Type B pancreatic cell (in vitro differentiated cells): ENCODE data around the gene MRPL21. TPM values are rescaled to one million over a fixed set of nuclear protein-coding genes. Genes with fewer than 3 reads are reported as not detected.
A peak's percentile ranks its signal among the peaks of the same experiment; 100 is the strongest.

Experiments used
- DNase-seq: peaks from one replicate; pipeline ENCODE4 v3.0.0; 2021; ENCODE audit warnings: mixed read lengths; ENCODE audit not compliant: unreplicated experiment; ENCODE audit errors: extremely low spot score
- H3K27ac Mint-ChIP-seq: 2 replicates; pipeline ENCODE4 v1.8.0; 2021; ENCODE audit warnings: mild to moderate bottlenecking, mixed read lengths
- H3K27me3 Mint-ChIP-seq: 2 replicates; pipeline ENCODE4 v1.8.0; 2021; ENCODE audit warnings: mixed read lengths
- H3K36me3 Mint-ChIP-seq: 2 replicates; pipeline ENCODE4 v1.8.0; 2021; ENCODE audit warnings: mixed read lengths
- H3K4me1 Mint-ChIP-seq: one replicate; pipeline ENCODE4 v1.8.0; 2021; ENCODE audit warnings: mixed read lengths; ENCODE audit not compliant: unreplicated experiment
- H3K4me3 Mint-ChIP-seq: 2 replicates; pipeline ENCODE4 v1.8.0; 2021; ENCODE audit warnings: mild to moderate bottlenecking, mixed read lengths
- H3K9me3 Mint-ChIP-seq: 2 replicates; pipeline ENCODE4 v1.8.0; 2021; ENCODE audit warnings: mixed read lengths
- total RNA-seq: library from RNA; stranded (reverse); gene quantifications from 2 replicates; pipeline ENCODE4 v1.2.1, GENCODE V29; 2021; ENCODE audit warnings: low replicate concordance
- TF ChIP-seq, protein P1 (sequence below): fragments of 200-600 bp; sonication (generic); conservative IDR thresholded peaks from 2 replicates; pipeline ENCODE4 v1.5.0; 2021; ENCODE audit warnings: antibody characterized with exemption, mild to moderate bottlenecking

The MRPL21 gene
- total RNA-seq, 1 donor from 2014 or later = 60.2 TPM

DNA sequence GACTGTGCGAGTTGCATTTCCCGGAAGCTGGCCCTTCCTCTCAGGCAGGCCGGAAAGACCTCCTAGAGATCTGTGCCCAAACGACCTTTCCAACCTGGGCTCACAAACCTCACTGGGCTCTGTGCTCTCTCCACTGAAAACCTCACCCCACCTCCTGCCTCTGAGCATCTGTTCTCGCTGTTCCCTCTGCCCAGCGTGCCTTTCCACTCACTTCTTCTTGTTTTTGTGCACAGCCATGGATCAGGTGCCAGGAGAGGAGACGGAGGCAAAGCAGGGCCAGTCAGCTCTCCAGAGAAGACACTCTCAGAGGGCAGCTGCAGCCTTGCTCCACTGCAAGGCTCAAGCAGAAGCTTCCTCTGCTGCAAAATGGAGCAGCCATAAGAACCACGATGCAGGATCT, 51.0 kb downstream of the MRPL21 start:
- no peaks in the 10 kb centered on the region for H3K36me3 Mint-ChIP-seq
- H3K4me1 Mint-ChIP-seq = peaks cover 8% of the 10 kb centered on the region
- H3K27me3 Mint-ChIP-seq = peaks cover 49% of the 10 kb centered on the region

DNA sequence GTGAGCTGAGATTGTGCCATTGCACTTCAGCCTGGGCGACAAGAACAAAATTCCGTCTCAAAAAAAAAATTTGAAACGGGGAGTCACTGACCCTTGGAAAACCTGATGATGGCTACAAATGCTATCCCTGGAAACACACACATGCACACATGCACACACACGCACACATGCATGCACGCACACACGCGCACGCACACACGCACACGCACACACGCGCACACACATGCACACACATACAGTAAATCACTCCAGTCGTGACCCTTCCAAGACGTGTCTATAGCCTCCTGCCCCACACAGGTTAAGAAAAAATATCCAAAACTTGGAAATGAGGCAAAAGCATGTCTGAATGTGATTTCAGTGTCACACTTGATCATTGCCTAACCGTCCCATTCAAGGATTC, 55.2 kb downstream of the MRPL21 start:
- Mint-ChIP-seq H3K9me3 (no peaks in the 10 kb centered on the region), H3K27ac (no peak overlapping the region), H3K36me3 (no peaks in the 10 kb centered on the region), H3K27me3 (peaks cover 67% of the 10 kb centered on the region), H3K4me1 (peaks cover 4% of the 10 kb centered on the region), H3K4me3 (no peak overlapping the region)
- TF ChIP-seq, protein P1, sequence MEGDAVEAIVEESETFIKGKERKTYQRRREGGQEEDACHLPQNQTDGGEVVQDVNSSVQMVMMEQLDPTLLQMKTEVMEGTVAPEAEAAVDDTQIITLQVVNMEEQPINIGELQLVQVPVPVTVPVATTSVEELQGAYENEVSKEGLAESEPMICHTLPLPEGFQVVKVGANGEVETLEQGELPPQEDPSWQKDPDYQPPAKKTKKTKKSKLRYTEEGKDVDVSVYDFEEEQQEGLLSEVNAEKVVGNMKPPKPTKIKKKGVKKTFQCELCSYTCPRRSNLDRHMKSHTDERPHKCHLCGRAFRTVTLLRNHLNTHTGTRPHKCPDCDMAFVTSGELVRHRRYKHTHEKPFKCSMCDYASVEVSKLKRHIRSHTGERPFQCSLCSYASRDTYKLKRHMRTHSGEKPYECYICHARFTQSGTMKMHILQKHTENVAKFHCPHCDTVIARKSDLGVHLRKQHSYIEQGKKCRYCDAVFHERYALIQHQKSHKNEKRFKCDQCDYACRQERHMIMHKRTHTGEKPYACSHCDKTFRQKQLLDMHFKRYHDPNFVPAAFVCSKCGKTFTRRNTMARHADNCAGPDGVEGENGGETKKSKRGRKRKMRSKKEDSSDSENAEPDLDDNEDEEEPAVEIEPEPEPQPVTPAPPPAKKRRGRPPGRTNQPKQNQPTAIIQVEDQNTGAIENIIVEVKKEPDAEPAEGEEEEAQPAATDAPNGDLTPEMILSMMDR = no peak
- no peak for DNase-seq

More for the DNA sequence above, 51.0 kb downstream of the MRPL21 start:
- no peak for DNase-seq
- Mint-ChIP-seq H3K27ac (no peak overlapping the region), H3K4me3 (no peak overlapping the region), H3K9me3 (no peaks in the 10 kb centered on the region)
- TF ChIP-seq, protein P1 = no peak

DNA sequence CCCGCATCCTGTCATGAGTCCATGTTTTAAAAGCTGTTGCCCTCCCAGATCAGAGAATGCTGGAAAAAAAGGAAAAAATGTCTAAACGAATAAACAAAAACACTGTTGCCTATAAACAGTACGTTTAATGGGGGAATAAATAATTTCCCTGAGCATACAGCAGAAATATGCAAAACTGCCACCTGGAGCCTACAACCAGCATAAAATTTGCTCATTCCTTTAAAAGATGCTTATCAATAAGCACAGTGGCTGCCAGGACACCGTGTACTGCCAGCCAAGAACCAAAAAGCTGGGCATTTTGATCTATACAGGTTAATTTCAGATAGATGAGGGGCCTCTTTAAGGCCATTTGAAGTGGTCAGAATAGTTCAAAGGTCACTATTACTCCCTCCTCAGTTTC, 56.2 kb downstream of the MRPL21 start:
- H3K4me1 Mint-ChIP-seq = peaks cover 9% of the 10 kb centered on the region
- H3K36me3 Mint-ChIP-seq = no peaks in the 10 kb centered on the region
- H3K9me3 Mint-ChIP-seq = no peaks in the 10 kb centered on the region
- DNase-seq = no peak
- TF ChIP-seq, protein P1 = no peak
- peaks cover 67% of the 10 kb centered on the region for H3K27me3 Mint-ChIP-seq
- H3K4me3 Mint-ChIP-seq = no peak overlapping the region
- H3K27ac Mint-ChIP-seq = no peak overlapping the region

DNA sequence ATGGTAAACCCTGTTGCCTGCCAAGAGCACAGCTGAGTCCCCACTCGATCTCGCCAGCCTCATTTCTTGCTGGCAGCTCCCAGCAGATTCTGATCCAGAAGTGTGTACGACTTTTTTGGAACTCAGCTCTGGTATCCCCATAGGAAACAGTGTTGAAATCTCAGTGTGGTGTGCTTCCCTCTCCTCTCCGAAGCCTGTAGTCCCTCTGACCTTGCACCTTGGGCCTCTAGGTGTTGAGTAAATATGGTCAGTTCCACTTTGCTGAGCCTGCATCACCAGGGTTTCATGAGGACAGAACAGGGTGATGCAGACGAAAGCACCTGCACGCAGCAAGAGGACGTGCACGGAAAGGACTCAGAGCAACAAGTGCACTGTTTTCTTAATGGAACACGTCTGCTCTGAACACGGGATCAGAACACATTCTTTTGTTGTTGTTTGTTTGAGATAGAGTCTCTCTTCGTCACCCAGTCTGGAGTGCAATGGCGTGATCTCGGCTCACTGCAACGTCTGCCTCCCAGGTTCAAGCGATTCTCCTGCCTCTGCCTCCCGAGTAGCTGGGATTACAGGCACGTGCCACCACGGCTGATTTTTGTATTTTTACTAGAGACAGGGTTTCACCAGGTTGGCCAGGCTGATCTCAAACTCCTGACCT, 58.2 kb downstream of the MRPL21 start:
- no peak for DNase-seq
- Mint-ChIP-seq H3K4me1 (peaks cover 10% of the 10 kb centered on the region), H3K27me3 (peaks cover 65% of the 10 kb centered on the region), H3K36me3 (no peaks in the 10 kb centered on the region), H3K27ac (peak overlapping the region; percentile 80), H3K9me3 (no peaks in the 10 kb centered on the region), H3K4me3 (peak overlapping the region; percentile 48)
- TF ChIP-seq, protein P1 = no peak

DNA sequence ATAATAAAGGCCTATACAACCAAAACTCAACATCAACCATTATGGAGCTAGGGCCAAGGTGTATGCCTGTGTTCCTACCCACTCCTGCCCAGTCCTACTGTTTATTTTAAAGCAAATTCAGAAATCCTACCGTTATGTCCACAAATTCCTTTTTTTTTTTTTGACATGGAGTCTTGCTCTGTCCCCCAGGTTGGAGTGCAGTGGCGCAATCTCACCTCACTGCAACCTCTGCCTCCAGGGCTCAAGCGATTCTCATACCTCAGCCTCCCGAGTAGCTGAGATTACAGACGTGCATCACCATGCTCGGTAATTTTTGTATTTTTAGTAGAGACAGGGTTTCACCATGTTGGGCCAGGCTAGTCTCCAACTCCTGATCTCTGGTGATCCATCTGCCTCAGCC, 58.8 kb downstream of the MRPL21 start:
- Mint-ChIP-seq H3K27ac (no peak overlapping the region), H3K27me3 (peaks cover 68% of the 10 kb centered on the region), H3K4me1 (peaks cover 17% of the 10 kb centered on the region), H3K9me3 (no peaks in the 10 kb centered on the region), H3K36me3 (no peaks in the 10 kb centered on the region), H3K4me3 (peak overlapping the region; percentile 82)
- no peak for DNase-seq
- TF ChIP-seq, protein P1 = no peak
